HepG2 (cell line): ENCODE data around the gene IFNG-AS1. TPM values are rescaled to one million over a fixed set of nuclear protein-coding genes. Genes with fewer than 3 reads are reported as not detected.

Experiments used
- ATAC-seq: fragments of 200-7000 bp; cut with Tn5 transposase; 3 replicates; pipeline ENCODE4 v1.9.1; 2020; ENCODE audit warnings: mild to moderate bottlenecking, moderate library complexity
- BruUV-seq: library from RNA; stranded (reverse); fragments of 400-500 nt; replicated peaks from 2 replicates; lab custom pipeline; 2021; lab: Mats Ljungman, UMichigan
- CTCF ChIA-PET: fragments of 300-600 bp; formaldehyde crosslinking; extraction: SDS; loops from one replicate; lab custom pipeline; 2021; ENCODE audit warnings: low total read pairs, inconsistent platforms, low intra/inter-chr PET ratio; lab: Yijun Ruan, JAX
- POLR2A ChIA-PET: fragments of 350-600 bp; sonication (Branson Sonifier 250); formaldehyde crosslinking; loops from one replicate; lab custom pipeline; 2020; ENCODE audit warnings: antibody characterized with exemption, inconsistent platforms; lab: Yijun Ruan, JAX
- DNase-seq: peaks from one replicate; pipeline ENCODE4 v3.0.0-alpha.2; 2015; ENCODE audit warnings: low spot score
- FAIRE-seq: peaks from 3 replicates; lab custom pipeline; 2011; peaks lifted over from hg19 to GRCh38; lab: Jason Lieb, UNC
- H2AFZ ChIP-seq: one replicate; pipeline ENCODE4 v1.6.1; 2011; ENCODE audit warnings: low read length, inconsistent platforms
- H3K27ac ChIP-seq: fragments of 300-600 bp; 3 replicates; pipeline ENCODE4 v1.8.0; 2011; ENCODE audit warnings: mixed run types, mild to moderate bottlenecking, mixed read lengths, low read length, inconsistent platforms; ENCODE audit not compliant: insufficient read depth; ENCODE audit errors: extremely low read length
- H3K27me3 ChIP-seq, 2 experiments: fragments of 200-600 bp in 1 of 2; 2 replicates in 1 of 2; 3 replicates in 1 of 2; pipeline versions ENCODE4 v1.6.0 to v1.8.0; 2011; ENCODE audit warnings: low read length in 2 of 2, mild to moderate bottlenecking in 2 of 2, moderate library complexity in 2 of 2, inconsistent platforms in 1 of 2; ENCODE audit not compliant: insufficient read depth in 2 of 2, control insufficient read depth in 1 of 2
- H3K36me3 ChIP-seq, 2 experiments: fragments of 200-600 bp in 1 of 2; replicated peaks in 1 of 2; 2 replicates in 1 of 2; 3 replicates in 1 of 2; pipeline versions ENCODE4 v1.5.1 to v1.8.0; 2011; ENCODE audit warnings: low read length in 2 of 2, inconsistent platforms in 1 of 2; ENCODE audit not compliant: insufficient read depth in 2 of 2, control insufficient read depth in 1 of 2
- H3K4me1 ChIP-seq: 2 replicates; pipeline ENCODE4 v1.5.1; 2012; ENCODE audit warnings: low read length, inconsistent platforms; ENCODE audit not compliant: insufficient read depth
- H3K4me2 ChIP-seq: 2 replicates; pipeline ENCODE4 v1.6.0; 2011; ENCODE audit warnings: low read depth, low read length, inconsistent platforms
- H3K4me3 ChIP-seq, 3 experiments: fragments of 200-600 bp in 1 of 3; sonication (generic), shearing (Covaris generic) in 1 of 3; replicated peaks in 1 of 3; 2 replicates each; pipeline ENCODE4 v1.5.1; 2011 to 2016; ENCODE audit warnings: low read length in 3 of 3, inconsistent platforms in 2 of 3, low read depth in 2 of 3, mild to moderate bottlenecking in 2 of 3, control low read depth in 1 of 3, mixed read lengths in 1 of 3; ENCODE audit not compliant: insufficient read depth in 1 of 3
- H3K79me2 ChIP-seq: one replicate; pipeline ENCODE4 v1.6.1; 2011; ENCODE audit warnings: low read length, inconsistent platforms; ENCODE audit not compliant: insufficient read depth
- H3K9ac ChIP-seq: 2 replicates; pipeline ENCODE4 v1.6.0; 2011; ENCODE audit warnings: mild to moderate bottlenecking, low read depth, low read length, inconsistent platforms; ENCODE audit not compliant: insufficient read depth
- H3K9me3 ChIP-seq: 2 replicates; pipeline ENCODE4 v1.5.1; 2012; ENCODE audit warnings: mild to moderate bottlenecking, low read length
- H4K20me1 ChIP-seq: 2 replicates; pipeline ENCODE4 v1.6.0; 2011; ENCODE audit warnings: inconsistent platforms, mild to moderate bottlenecking, low read length, moderate library complexity; ENCODE audit not compliant: insufficient read depth
- ARNT2 ChIP-seq: sonication (generic); formaldehyde crosslinking; IDR thresholded peaks from 2 replicates; pipeline ENCODE4 v1.8.0; 2022; ENCODE audit warnings: mild to moderate bottlenecking, low read depth, missing genetic modification reagents, moderate library complexity
- MLXIP ChIP-seq: sonication (generic); formaldehyde crosslinking; IDR thresholded peaks from 2 replicates; pipeline ENCODE4 v1.9.0; 2021; ENCODE audit warnings: missing genetic modification reagents, borderline replicate concordance
- NR3C1 ChIP-seq: sonication (generic); formaldehyde crosslinking; IDR thresholded peaks from 2 replicates; pipeline ENCODE4 v1.4.0; 2020; ENCODE audit warnings: missing genetic modification reagents
- ZFP91 ChIP-seq: sonication (generic); formaldehyde crosslinking; IDR thresholded peaks from 2 replicates; pipeline ENCODE4 v1.9.0; 2022; ENCODE audit warnings: missing genetic modification reagents, mild to moderate bottlenecking, borderline replicate concordance
- ZNF775 ChIP-seq: sonication (generic); formaldehyde crosslinking; IDR thresholded peaks from 2 replicates; pipeline ENCODE4 v1.4.0; 2020; ENCODE audit warnings: missing genetic modification reagents, mild to moderate bottlenecking, moderate library complexity, borderline replicate concordance
- ZSCAN20 ChIP-seq: sonication (generic); formaldehyde crosslinking; IDR thresholded peaks from 2 replicates; pipeline ENCODE4 v1.4.0; 2020; ENCODE audit warnings: missing genetic modification reagents, mild to moderate bottlenecking, borderline replicate concordance
- WGBS: methylation state at CpG from one replicate; pipeline ENCODE4 v1.1.6; 2017; ENCODE audit warnings: low lambda C conversion rate; 5-methylcytosine and 5-hydroxymethylcytosine counted together
- in situ Hi-C: cut with HindIII; loops from 2 replicates; pipeline ENCODE4 v1.10.0; 2017; ENCODE audit warnings: low pct_unique_long_range_greater_than_20kb; ENCODE audit not compliant: extremely low pct_ligation_motif_present
- intact Hi-C: fragments of 100-400 bp; cut with micrococcal nuclease; formaldehyde crosslinking; loops from one replicate; pipeline ENCODE4 v1.10.0; 2022; ENCODE audit not compliant: unreplicated experiment
- polyA plus RNA-seq, 8 experiments: library from polyadenylated mRNA; depleted of rRNA in 3 of 8; stranded (reverse) in 7 of 8; unstranded in 1 of 8; fragments of >200 nt; fragmentation: Illumina TruSeq in 4 of 8; extraction: Trizol in 4 of 8; gene quantifications; 2 replicates each; pipeline versions ENCODE4 v1.2.1 to v1.2.3, GENCODE V29; 2011 to 2016; ENCODE audit warnings: low read depth in 4 of 8, missing spikeins in 1 of 8, mixed read lengths in 1 of 8; ENCODE audit not compliant: insufficient read depth in 1 of 8
- total RNA-seq, 5 experiments: library from RNA; depleted of rRNA; stranded (reverse); fragments of >200 nt; fragmentation: Illumina TruSeq; extraction: Trizol; gene quantifications; 2 replicates each; pipeline ENCODE4 v1.2.3, GENCODE V29; 2016; ENCODE audit warnings: low read depth in 1 of 5

Gene IFNG-AS1
- total and polyA plus RNA-seq, 2 of the 13 experiments (the other 11 are each of a cell fraction or from before 2014, with no cell fraction given): not detected

- in situ Hi-C loops (no loop called here), intact Hi-C loops (no loop called here)
- Histone ChIP-seq H3K4me3 (no peak overlapping the region), H3K9ac (no peak overlapping the region), H3K36me3 (no peaks in the 10 kb centered on the region), H3K27me3 (peaks cover 0 to 3% of the 10 kb centered on the region in 2 experiments; a peak in 1 of 5 replicates), H3K27ac (no peak overlapping the region), H3K79me2 (no peaks in the 10 kb centered on the region), H3K9me3 (no peaks in the 10 kb centered on the region), H2AFZ (no peak overlapping the region), H3K4me2 (no peak overlapping the region), H4K20me1 (no peaks in the 10 kb centered on the region), H3K4me1 (no peaks in the 10 kb centered on the region)
- POLR2A ChIA-PET: no interaction called here
- ATAC-seq (no peak), FAIRE-seq (no peak), DNase-seq (no peak)
- CTCF ChIA-PET: no interaction called here
- 26% methylated on average over 8 of the region's 11 CpGs for WGBS
- TF ChIP-seq ZFP91 (CRISPR knock-in tag) (no peak), ZSCAN20 (CRISPR knock-in tag) (no peak), ZNF775 (no peak), NR3C1 (CRISPR knock-in tag) (no peak), ARNT2 (CRISPR knock-in tag) (no peak), MLXIP (CRISPR knock-in tag) (no peak)
- BruUV-seq: no TSS peak
These were observed 12.5 kb downstream of the IFNG-AS1 start for GRCh38 chr12:68001486-68002466.
